WTC11 (cell line): ENCODE measurements around the gene PLEKHM3. TPM values are rescaled to one million over a fixed set of nuclear protein-coding genes. Genes with fewer than 3 reads are reported as not detected.
A peak's percentile ranks its signal among the peaks of the same experiment; 100 is the strongest.

Source experiments
- ATAC-seq: fragments of 200-7000 bp; cut with Tn5 transposase; 2 replicates; pipeline ENCODE4 v1.10.0; 2021; ENCODE audit warnings: mild to moderate bottlenecking, moderate library complexity
- CTCF ChIA-PET: fragments of 300-600 bp; sonication (Branson Sonifier 250); formaldehyde crosslinking; loops from one replicate; lab custom pipeline; 2021; ENCODE audit warnings: antibody characterized with exemption; lab: Charles Lee
- POLR2A ChIA-PET: fragments of 350-600 bp; sonication (Branson Sonifier 250); formaldehyde crosslinking; loops from one replicate; lab custom pipeline; 2021; ENCODE audit warnings: antibody characterized with exemption; lab: Charles Lee
- DNase-seq: peaks from one replicate; pipeline ENCODE4 v3.0.0; 2021; ENCODE audit warnings: low spot score
- H3K27ac Mint-ChIP-seq: 2 replicates; pipeline ENCODE4 v1.8.0; 2021; ENCODE audit warnings: mixed read lengths
- H3K27me3 Mint-ChIP-seq: 2 replicates; pipeline ENCODE4 v1.8.0; 2021; ENCODE audit warnings: low read depth, mild to moderate bottlenecking, moderate library complexity, mixed read lengths
- H3K36me3 Mint-ChIP-seq: 2 replicates; pipeline ENCODE4 v1.8.0; 2021; ENCODE audit warnings: mixed read lengths
- H3K4me1 Mint-ChIP-seq: 2 replicates; pipeline ENCODE4 v1.8.0; 2022; ENCODE audit warnings: mixed read lengths
- H3K4me3 Mint-ChIP-seq: 2 replicates; pipeline ENCODE4 v1.8.0; 2021; ENCODE audit warnings: mild to moderate bottlenecking, moderate library complexity, mixed read lengths
- H3K9me3 Mint-ChIP-seq: 2 replicates; pipeline ENCODE4 v1.8.0; 2021; ENCODE audit warnings: mixed read lengths
- AR ChIP-seq: fragments of 250-450 bp; sonication (Bioruptor Pico); IDR thresholded peaks from 2 replicates; pipeline ENCODE4 v1.9.0; 2021; ENCODE audit warnings: mild to moderate bottlenecking
- ATF6 ChIP-seq: sonication (generic); formaldehyde crosslinking; IDR thresholded peaks from 2 replicates; pipeline ENCODE4 v1.8.1; 2023; ENCODE audit warnings: mild to moderate bottlenecking, missing genetic modification reagents
- CREB1 ChIP-seq: sonication (generic); formaldehyde crosslinking; IDR thresholded peaks from 2 replicates; pipeline ENCODE4 v1.8.0; 2023; ENCODE audit warnings: mild to moderate bottlenecking, missing genetic modification reagents
- CREM ChIP-seq: sonication (generic); formaldehyde crosslinking; IDR thresholded peaks from 2 replicates; pipeline ENCODE4 v1.8.1; 2022; ENCODE audit warnings: mild to moderate bottlenecking, missing genetic modification reagents, moderate library complexity
- FOXJ3 ChIP-seq: sonication (generic); formaldehyde crosslinking; IDR thresholded peaks from 2 replicates; pipeline ENCODE4 v1.9.0; 2021; ENCODE audit warnings: missing genetic modification reagents, mild to moderate bottlenecking, borderline replicate concordance
- HMGA2 ChIP-seq: fragments of 250-450 bp; sonication (Bioruptor Pico); IDR thresholded peaks from 2 replicates; pipeline ENCODE4 v1.4.0; 2021; ENCODE audit warnings: mild to moderate bottlenecking, moderate library complexity
- IRF2 ChIP-seq: sonication (generic); formaldehyde crosslinking; IDR thresholded peaks from 2 replicates; pipeline ENCODE4 v1.8.0; 2022; ENCODE audit warnings: low read depth, missing genetic modification reagents, borderline replicate concordance
- KAT7 ChIP-seq: sonication (generic); formaldehyde crosslinking; IDR thresholded peaks from 2 replicates; pipeline ENCODE4 v1.8.1; 2023; ENCODE audit warnings: missing genetic modification reagents, mild to moderate bottlenecking, borderline replicate concordance
- MXD4 ChIP-seq: fragments of 250-450 bp; sonication (Bioruptor Pico); IDR thresholded peaks from 2 replicates; pipeline ENCODE4 v1.8.0; 2021; ENCODE audit warnings: mild to moderate bottlenecking, moderate library complexity, borderline replicate concordance
- NR1H2 ChIP-seq: sonication (generic); formaldehyde crosslinking; IDR thresholded peaks from 2 replicates; pipeline ENCODE4 v1.9.0; 2021; ENCODE audit warnings: mild to moderate bottlenecking, moderate library complexity, missing genetic modification reagents
- NR2C2 ChIP-seq: sonication (generic); formaldehyde crosslinking; IDR thresholded peaks from 2 replicates; pipeline ENCODE4 v1.8.0; 2022; ENCODE audit warnings: mild to moderate bottlenecking, missing genetic modification reagents
- RORB ChIP-seq: fragments of 250-450 bp; sonication (Bioruptor Pico); IDR thresholded peaks from 2 replicates; pipeline ENCODE4 v1.9.0; 2021; ENCODE audit warnings: mild to moderate bottlenecking
- STAT6 ChIP-seq: sonication (generic); formaldehyde crosslinking; conservative IDR thresholded peaks from 2 replicates; pipeline ENCODE4 v1.8.1; 2023; ENCODE audit warnings: mild to moderate bottlenecking, low read depth, missing genetic modification reagents, moderate library complexity
- TEAD4 ChIP-seq: sonication (generic); formaldehyde crosslinking; IDR thresholded peaks from 2 replicates; pipeline ENCODE4 v1.8.0; 2022; ENCODE audit warnings: mild to moderate bottlenecking, missing genetic modification reagents
- USF1 ChIP-seq: sonication (generic); formaldehyde crosslinking; IDR thresholded peaks from 2 replicates; pipeline ENCODE4 v1.8.0; 2022; ENCODE audit warnings: mild to moderate bottlenecking, missing genetic modification reagents
- ZNF121 ChIP-seq: sonication (generic); formaldehyde crosslinking; IDR thresholded peaks from 2 replicates; pipeline ENCODE4 v1.8.0; 2023; ENCODE audit warnings: missing genetic modification reagents
- ZNF532 ChIP-seq: fragments of 250-450 bp; sonication (Bioruptor Pico); IDR thresholded peaks from 2 replicates; pipeline ENCODE4 v1.9.0; 2021; ENCODE audit warnings: mild to moderate bottlenecking, borderline replicate concordance
- total RNA-seq: library from RNA; stranded (reverse); gene quantifications from 3 replicates; pipeline ENCODE4 v1.2.3, GENCODE V29; 2021

Gene PLEKHM3
- total RNA-seq, 1 experiment from 2014 or later: 5.8 TPM

DNA sequence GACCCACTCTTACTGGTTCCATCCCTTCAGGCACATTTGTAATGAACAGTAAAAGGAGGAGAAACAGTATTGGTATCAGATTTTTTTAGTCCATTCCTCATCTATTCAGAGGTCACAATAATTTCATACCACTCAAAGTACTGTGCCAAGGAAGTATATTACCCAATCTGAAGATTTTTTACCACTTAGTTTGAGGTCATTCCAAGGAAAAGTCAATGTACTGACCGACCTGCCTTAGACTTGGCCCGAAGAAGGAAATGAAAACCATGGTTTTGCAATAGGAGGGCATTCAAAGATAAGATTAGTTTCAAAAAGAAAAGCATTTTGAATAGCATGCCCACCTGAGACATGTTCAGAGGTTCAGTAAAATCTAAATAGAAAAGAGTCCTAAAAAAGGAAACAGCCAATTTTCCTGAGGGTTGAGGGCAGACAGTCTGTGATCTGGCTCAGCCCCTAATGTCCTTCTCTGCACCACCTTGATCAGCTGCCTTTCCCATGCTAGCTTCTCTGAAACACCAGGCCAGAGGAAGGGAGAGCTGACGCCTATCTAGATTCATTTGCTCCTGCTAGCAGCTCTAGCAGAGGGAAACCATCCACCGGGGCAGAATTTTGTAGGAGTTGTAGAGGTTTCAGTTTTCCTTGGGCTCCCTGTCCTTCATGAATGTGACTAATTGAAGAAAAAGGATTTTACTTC is 148.3 kb downstream of the PLEKHM3 start:
- Mint-ChIP-seq H3K9me3 (no peaks in the 10 kb centered on the region), H3K27me3 (no peaks in the 10 kb centered on the region), H3K27ac (peak overlapping the region; percentile 55), H3K4me3 (no peak overlapping the region), H3K4me1 (peaks cover 37% of the 10 kb centered on the region), H3K36me3 (no peaks in the 10 kb centered on the region)
- CTCF ChIA-PET: interaction anchor here (0.9 to 1.4 kb wide), 3 partner anchors 15 to 163 kb away, joined by 3 to 7 read pairs (median 3); no protein-coding TSS in a partner anchor
- POLR2A ChIA-PET: interaction anchor here (0.6 kb wide), 1 partner anchor 85 kb away, joined by 5 read pairs; no protein-coding TSS in a partner anchor
- ATAC-seq (no peak), DNase-seq (no peak)
- TF ChIP-seq FOXJ3 (CRISPR knock-in tag) (no peak), TEAD4 (CRISPR knock-in tag) (no peak), HMGA2 (no peak), IRF2 (CRISPR knock-in tag) (no peak), RORB (CRISPR knock-in tag) (no peak), AR (no peak), NR1H2 (CRISPR knock-in tag) (no peak), USF1 (no peak), MXD4 (CRISPR knock-in tag) (no peak), ZNF121 (CRISPR knock-in tag) (no peak)

GRCh38 chr2:207875473-207876212 is 149.7 kb downstream of the PLEKHM3 start:
- no peak overlapping the region for H3K4me3 Mint-ChIP-seq
- H3K36me3 Mint-ChIP-seq: no peaks in the 10 kb centered on the region
- TF ChIP-seq ATF6 (CRISPR knock-in tag) (no peak), ZNF532 (CRISPR knock-in tag) (no peak), CREB1 (CRISPR knock-in tag) (no peak), CREM (CRISPR knock-in tag) (no peak), ZNF121 (CRISPR knock-in tag) (0 out of 2 replicates have a peak, but pooled peaks have one; percentile 45), KAT7 (no peak), STAT6 (CRISPR knock-in tag) (no peak), NR2C2 (CRISPR knock-in tag) (no peak)
- H3K4me1 Mint-ChIP-seq: peaks cover 37% of the 10 kb centered on the region
- DNase-seq: no peak
- CTCF ChIA-PET: interaction anchor here (0.7 to 1.1 kb wide), 2 partner anchors 21 to 165 kb away, joined by 3 to 5 read pairs; no protein-coding TSS in a partner anchor
- H3K27ac Mint-ChIP-seq: 0 out of 2 replicates have a peak overlapping the region, but pooled peaks have one; percentile 18
- no peak for ATAC-seq
- H3K9me3 Mint-ChIP-seq: no peaks in the 10 kb centered on the region
- no peaks in the 10 kb centered on the region for H3K27me3 Mint-ChIP-seq
- POLR2A ChIA-PET: no interaction called here
